CD14-positive monocyte (primary cell): ENCODE measurements around the gene POU3F1. TPM values are rescaled to one million over a fixed set of nuclear protein-coding genes. Genes with fewer than 3 reads are reported as not detected.

Experiments
- DNase-seq, 3 donors: peaks; one replicate each; pipeline ENCODE4 v3.0.0-alpha.2; 2011 to 2022
- H2AFZ ChIP-seq: 2 replicates; pipeline ENCODE4 v1.6.0; 2012; ENCODE audit warnings: mild to moderate bottlenecking, low read depth, low read length, inconsistent platforms; ENCODE audit not compliant: insufficient read depth, poor library complexity, severe bottlenecking
- H3K27ac ChIP-seq, 2 donors: 1 replicate in 1 of 2; 2 replicates in 1 of 2; pipeline ENCODE4 v1.5.1; 2012 to 2013; ENCODE audit warnings: low read length in 2 of 2, control low read depth in 1 of 2, inconsistent platforms in 1 of 2, low read depth in 1 of 2, mild to moderate bottlenecking in 1 of 2
- H3K27me3 ChIP-seq, 2 donors: one replicate each; pipeline versions ENCODE4 v1.6.0 to v1.6.1; 2011 to 2013; ENCODE audit warnings: low read length in 2 of 2; ENCODE audit not compliant: control insufficient read depth in 2 of 2, insufficient read depth in 2 of 2
- H3K36me3 ChIP-seq, 2 donors: replicated peaks in 1 of 2; 1 replicate in 1 of 2; 2 replicates in 1 of 2; pipeline versions ENCODE4 v1.5.1 to v1.6.1; 2012 to 2013; ENCODE audit warnings: low read length in 2 of 2, control low read depth in 1 of 2, inconsistent platforms in 1 of 2, mild to moderate bottlenecking in 1 of 2; ENCODE audit not compliant: insufficient read depth in 2 of 2, control insufficient read depth in 1 of 2
- H3K4me1 ChIP-seq, 2 donors: 1 replicate in 1 of 2; 2 replicates in 1 of 2; pipeline versions ENCODE4 v1.5.1 to v1.6.1; 2012 to 2013; ENCODE audit warnings: low read length in 2 of 2, control low read depth in 1 of 2, inconsistent platforms in 1 of 2, mild to moderate bottlenecking in 1 of 2, moderate library complexity in 1 of 2; ENCODE audit not compliant: insufficient read depth in 2 of 2, control insufficient read depth in 1 of 2
- H3K4me2 ChIP-seq: replicated peaks from 2 replicates; pipeline ENCODE3; 2012; ENCODE audit warnings: low read length, moderate library complexity, mild to moderate bottlenecking; ENCODE audit not compliant: poor library complexity, severe bottlenecking; ENCODE audit errors: extremely low read depth
- H3K4me3 ChIP-seq, 3 experiments: fragments of 200-600 bp in 1 of 3; sonication (generic) in 1 of 3; replicated peaks in 1 of 3; 1 replicate in 2 of 3; 2 replicates in 1 of 3; pipeline ENCODE4 v1.5.1; 2011 to 2013; ENCODE audit warnings: low read length in 3 of 3, mild to moderate bottlenecking in 3 of 3, control low read depth in 2 of 3, low read depth in 2 of 3, inconsistent platforms in 1 of 3, moderate library complexity in 1 of 3
- H3K79me2 ChIP-seq: 2 replicates; pipeline ENCODE4 v1.6.0; 2012; ENCODE audit warnings: mild to moderate bottlenecking, control low read depth, inconsistent platforms, low read length, moderate library complexity; ENCODE audit not compliant: insufficient read depth
- H3K9ac ChIP-seq: 2 replicates; pipeline ENCODE4 v1.6.0; 2017; ENCODE audit warnings: low read length, mild to moderate bottlenecking; ENCODE audit not compliant: insufficient read depth, poor library complexity, severe bottlenecking
- H3K9me3 ChIP-seq, 2 donors: replicated peaks in 1 of 2; 1 replicate in 1 of 2; 2 replicates in 1 of 2; pipeline versions ENCODE4 v1.5.1 to v1.6.1; 2012 to 2013; ENCODE audit warnings: low read length in 2 of 2, control low read depth in 1 of 2; ENCODE audit not compliant: control insufficient read depth in 1 of 2, insufficient read depth in 1 of 2
- H4K20me1 ChIP-seq: 2 replicates; pipeline ENCODE4 v1.6.0; 2012; ENCODE audit warnings: mild to moderate bottlenecking, low read length, control low read depth, moderate library complexity; ENCODE audit not compliant: insufficient read depth
- H3K27ac Mint-ChIP-seq, 7 donors: one replicate each; pipeline ENCODE4 v1.8.0; 2020; ENCODE audit warnings: mild to moderate bottlenecking in 7 of 7, mixed read lengths in 7 of 7, moderate library complexity in 6 of 7, inconsistent platforms in 2 of 7
- H3K27me3 Mint-ChIP-seq, 3 donors: one replicate each; pipeline ENCODE4 v1.8.0; 2021 to 2022; ENCODE audit warnings: low read depth in 3 of 3, mild to moderate bottlenecking in 3 of 3, mixed read lengths in 3 of 3, moderate library complexity in 3 of 3, inconsistent platforms in 1 of 3
- H3K36me3 Mint-ChIP-seq, 2 donors: one replicate each; pipeline ENCODE4 v1.8.0; 2020; ENCODE audit warnings: mixed read lengths in 2 of 2, inconsistent platforms in 1 of 2, mild to moderate bottlenecking in 1 of 2
- H3K4me1 Mint-ChIP-seq: one replicate; pipeline ENCODE4 v1.8.0; 2020; ENCODE audit warnings: mild to moderate bottlenecking, mixed read lengths
- H3K4me3 Mint-ChIP-seq, 2 donors: one replicate each; pipeline ENCODE4 v1.8.0; 2020; ENCODE audit warnings: mild to moderate bottlenecking in 2 of 2, mixed read lengths in 2 of 2, moderate library complexity in 1 of 2
- H3K9me3 Mint-ChIP-seq, 7 donors: one replicate each; pipeline ENCODE4 v1.8.0; 2020 to 2022; ENCODE audit warnings: mixed read lengths in 7 of 7, mild to moderate bottlenecking in 6 of 7, moderate library complexity in 6 of 7, inconsistent platforms in 2 of 7
- WGBS: methylation state at CpG from one replicate; pipeline ENCODE4 v1.1.5; 2013; ENCODE audit warnings: missing lambda C conversion rate; ENCODE audit not compliant: insufficient coverage; 5-methylcytosine and 5-hydroxymethylcytosine counted together
- intact Hi-C, 2 donors: fragments of 100-400 bp; cut with micrococcal nuclease; formaldehyde crosslinking; loops; one replicate each; pipeline versions ENCODE4 v1.15.0 to v1.15.1; 2023
- polyA plus RNA-seq, 3 donors: library from polyadenylated mRNA; depleted of rRNA in 1 of 3; unstranded in 2 of 3; stranded (reverse) in 1 of 3; fragments of 300-500 nt in 2 of 3; fragments of >200 nt in 1 of 3; fragmentation: Illumina TruSeq in 2 of 3; gene quantifications; 1 replicate in 2 of 3; 2 replicates in 1 of 3; pipeline ENCODE4 v1.2.3, GENCODE V29; 2012 to 2021
- TF ChIP-seq, protein P1 (sequence below): fragments of 200-600 bp; IDR thresholded peaks from one replicate; pipeline ENCODE4 v1.8.0; 2022; ENCODE audit warnings: antibody characterized with exemption, mild to moderate bottlenecking

The POU3F1 gene
- polyA plus RNA-seq, 3 donors: not detected

DNA sequence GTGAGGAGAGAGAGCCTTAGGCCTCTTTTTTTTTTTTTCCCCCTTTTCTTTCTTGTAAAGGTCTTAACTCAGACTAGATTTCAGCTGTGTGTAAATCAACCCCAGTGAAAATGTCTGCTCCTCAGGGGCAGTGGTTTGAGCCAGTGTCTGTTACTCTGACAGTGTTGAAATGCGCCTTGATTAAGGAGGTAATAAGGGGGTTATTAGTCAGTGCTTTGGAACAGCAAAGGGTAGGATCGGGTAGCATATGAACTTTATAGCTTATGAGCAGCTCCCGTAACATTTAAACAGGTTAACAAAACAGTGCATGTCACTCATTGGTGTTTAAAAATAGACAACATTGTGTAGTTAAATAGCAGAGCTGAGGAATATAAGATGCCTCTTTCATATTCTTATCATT, 23.8 kb downstream of the POU3F1 start:
- DNase-seq: no peak
- no peaks in the 10 kb centered on the region for H4K20me1 ChIP-seq
- H3K79me2 ChIP-seq: peaks cover 1% of the 10 kb centered on the region
- H3K9me3 ChIP-seq: no peaks in the 10 kb centered on the region
- H3K9ac ChIP-seq: no peak overlapping the region
- no peaks in the 10 kb centered on the region for H3K27me3 Mint-ChIP-seq
- peaks cover 0 to 2% (median 0%) of the 10 kb centered on the region in 7 donors for H3K9me3 Mint-ChIP-seq
- no peak overlapping the region for H3K27ac ChIP-seq
- no peak overlapping the region for H3K4me2 ChIP-seq
- H3K4me1 ChIP-seq: no peaks in the 10 kb centered on the region
- H3K27ac Mint-ChIP-seq: no peak overlapping the region
- WGBS: 90% methylated on average over 2 of the region's 3 CpGs
- H3K4me3 ChIP-seq: no peak overlapping the region
- H3K36me3 ChIP-seq: peaks cover 75 to 88% of the 10 kb centered on the region in 2 donors
- intact Hi-C loops: loop anchor here (5.0 to 10.0 kb wide), 2 partner anchors 41 to 812 kb away; no protein-coding TSS in a partner anchor
- peaks cover 11% of the 10 kb centered on the region for H3K4me1 Mint-ChIP-seq
- H2AFZ ChIP-seq: no peak overlapping the region
- H3K4me3 Mint-ChIP-seq: no peak overlapping the region
- H3K27me3 ChIP-seq: no peaks in the 10 kb centered on the region
- H3K36me3 Mint-ChIP-seq: peaks cover 72 to 94% of the 10 kb centered on the region in 2 donors
- TF ChIP-seq, protein P1, sequence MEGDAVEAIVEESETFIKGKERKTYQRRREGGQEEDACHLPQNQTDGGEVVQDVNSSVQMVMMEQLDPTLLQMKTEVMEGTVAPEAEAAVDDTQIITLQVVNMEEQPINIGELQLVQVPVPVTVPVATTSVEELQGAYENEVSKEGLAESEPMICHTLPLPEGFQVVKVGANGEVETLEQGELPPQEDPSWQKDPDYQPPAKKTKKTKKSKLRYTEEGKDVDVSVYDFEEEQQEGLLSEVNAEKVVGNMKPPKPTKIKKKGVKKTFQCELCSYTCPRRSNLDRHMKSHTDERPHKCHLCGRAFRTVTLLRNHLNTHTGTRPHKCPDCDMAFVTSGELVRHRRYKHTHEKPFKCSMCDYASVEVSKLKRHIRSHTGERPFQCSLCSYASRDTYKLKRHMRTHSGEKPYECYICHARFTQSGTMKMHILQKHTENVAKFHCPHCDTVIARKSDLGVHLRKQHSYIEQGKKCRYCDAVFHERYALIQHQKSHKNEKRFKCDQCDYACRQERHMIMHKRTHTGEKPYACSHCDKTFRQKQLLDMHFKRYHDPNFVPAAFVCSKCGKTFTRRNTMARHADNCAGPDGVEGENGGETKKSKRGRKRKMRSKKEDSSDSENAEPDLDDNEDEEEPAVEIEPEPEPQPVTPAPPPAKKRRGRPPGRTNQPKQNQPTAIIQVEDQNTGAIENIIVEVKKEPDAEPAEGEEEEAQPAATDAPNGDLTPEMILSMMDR: no peak

DNA sequence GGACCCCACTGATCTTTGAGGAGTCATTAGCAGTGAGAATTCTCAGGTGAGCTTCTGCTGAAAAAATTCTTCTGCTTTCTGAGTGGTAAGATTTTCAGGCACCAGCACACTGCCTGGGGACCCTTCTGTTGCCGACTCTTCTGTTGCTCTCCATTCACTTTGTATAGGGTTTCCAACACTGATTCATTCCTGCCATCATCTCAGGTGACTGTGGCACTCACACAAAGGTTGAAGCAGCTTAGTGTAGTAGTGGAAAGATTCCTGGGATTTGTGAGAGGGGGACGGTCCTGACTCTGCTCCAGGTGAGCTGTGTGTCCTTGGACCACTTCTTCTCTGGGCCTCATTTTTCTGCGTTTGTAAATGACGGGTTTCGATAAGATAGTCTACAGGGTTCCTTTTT, 24.6 kb downstream of the POU3F1 start:
- Histone ChIP-seq H3K27me3 (no peaks in the 10 kb centered on the region), H2AFZ (no peak overlapping the region), H3K27ac (no peak overlapping the region), H3K79me2 (peaks cover 9% of the 10 kb centered on the region), H3K4me1 (no peaks in the 10 kb centered on the region), H4K20me1 (no peaks in the 10 kb centered on the region), H3K4me2 (no peak overlapping the region), H3K36me3 (peaks cover 82 to 97% of the 10 kb centered on the region in 2 donors), H3K4me3 (no peak overlapping the region), H3K9ac (no peak overlapping the region), H3K9me3 (no peaks in the 10 kb centered on the region)
- TF ChIP-seq, protein P1: no peak
- no peak overlapping the region for H3K4me3 Mint-ChIP-seq
- peaks cover 0 to 2% (median 0%) of the 10 kb centered on the region in 7 donors for H3K9me3 Mint-ChIP-seq
- intact Hi-C loops: loop anchor here (5.0 to 10.0 kb wide), 2 partner anchors 40 to 813 kb away; no protein-coding TSS in a partner anchor
- DNase-seq: no peak
- H3K4me1 Mint-ChIP-seq: peaks cover 11% of the 10 kb centered on the region
- peaks cover 79 to 98% of the 10 kb centered on the region in 2 donors for H3K36me3 Mint-ChIP-seq
- H3K27me3 Mint-ChIP-seq: no peaks in the 10 kb centered on the region
- WGBS: 100% methylated on average over 1 of the region's 5 CpGs
- H3K27ac Mint-ChIP-seq: no peak overlapping the region
